GM13977 (cell line): Measurements from ENCODE around the gene N4BP2L1.

Source experiments
- DNase-seq: peaks from one replicate; pipeline ENCODE4 v3.0.0; 2012; ENCODE audit warnings: low spot score
- in situ Hi-C: fragments of 300-500 bp; cut with MboI; formaldehyde crosslinking; loops from one replicate; pipeline ENCODE4 v1.12.0; 2022; ENCODE audit warnings: low sequenced_read_pairs, low pct_unique_long_range_greater_than_20kb, mixed read lengths, inconsistent platforms; ENCODE audit not compliant: unreplicated experiment
- TF ChIP-seq, protein P1 (sequence below): IDR thresholded peaks from 2 replicates; pipeline ENCODE4 v1.5.1; 2012; ENCODE audit warnings: mild to moderate bottlenecking, control low read depth; ENCODE audit not compliant: insufficient read depth; ENCODE audit errors: extremely low read depth, missing control alignments

Gene N4BP2L1

GRCh38 chr13:32471187-32471922, 43.4 kb upstream of the N4BP2L1 start:
- TF ChIP-seq, protein P1, sequence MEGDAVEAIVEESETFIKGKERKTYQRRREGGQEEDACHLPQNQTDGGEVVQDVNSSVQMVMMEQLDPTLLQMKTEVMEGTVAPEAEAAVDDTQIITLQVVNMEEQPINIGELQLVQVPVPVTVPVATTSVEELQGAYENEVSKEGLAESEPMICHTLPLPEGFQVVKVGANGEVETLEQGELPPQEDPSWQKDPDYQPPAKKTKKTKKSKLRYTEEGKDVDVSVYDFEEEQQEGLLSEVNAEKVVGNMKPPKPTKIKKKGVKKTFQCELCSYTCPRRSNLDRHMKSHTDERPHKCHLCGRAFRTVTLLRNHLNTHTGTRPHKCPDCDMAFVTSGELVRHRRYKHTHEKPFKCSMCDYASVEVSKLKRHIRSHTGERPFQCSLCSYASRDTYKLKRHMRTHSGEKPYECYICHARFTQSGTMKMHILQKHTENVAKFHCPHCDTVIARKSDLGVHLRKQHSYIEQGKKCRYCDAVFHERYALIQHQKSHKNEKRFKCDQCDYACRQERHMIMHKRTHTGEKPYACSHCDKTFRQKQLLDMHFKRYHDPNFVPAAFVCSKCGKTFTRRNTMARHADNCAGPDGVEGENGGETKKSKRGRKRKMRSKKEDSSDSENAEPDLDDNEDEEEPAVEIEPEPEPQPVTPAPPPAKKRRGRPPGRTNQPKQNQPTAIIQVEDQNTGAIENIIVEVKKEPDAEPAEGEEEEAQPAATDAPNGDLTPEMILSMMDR, result no peak
- in situ Hi-C loops, result no loop called here
- no peak for DNase-seq

GRCh38 chr13:32468502-32469142, 40.7 kb upstream of the N4BP2L1 start:
- TF ChIP-seq, protein P1, result no peak
- DNase-seq, result no peak
- in situ Hi-C loops, result no loop called here

GRCh38 chr13:32456591-32456990, 28.7 kb upstream of the N4BP2L1 start:
- in situ Hi-C loops, result no loop called here
- no peak for DNase-seq
- TF ChIP-seq, protein P1, result no peak

DNA sequence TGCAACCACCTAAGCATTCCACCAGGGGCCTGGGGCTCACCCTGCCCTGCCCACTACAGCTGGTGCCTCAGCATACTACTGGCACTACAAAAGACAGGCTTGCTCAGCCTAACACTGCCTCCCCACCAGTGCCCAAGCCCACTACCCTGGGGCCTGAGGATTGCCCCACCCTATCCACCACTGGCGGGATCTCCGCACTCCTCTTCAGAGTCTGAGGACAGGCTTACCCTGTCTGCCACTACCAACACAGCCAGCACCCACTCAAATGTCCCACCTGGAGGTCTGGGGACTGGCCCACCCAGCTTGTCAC, 27.6 kb upstream of the N4BP2L1 start:
- TF ChIP-seq, protein P1, result no peak
- no peak for DNase-seq

DNA sequence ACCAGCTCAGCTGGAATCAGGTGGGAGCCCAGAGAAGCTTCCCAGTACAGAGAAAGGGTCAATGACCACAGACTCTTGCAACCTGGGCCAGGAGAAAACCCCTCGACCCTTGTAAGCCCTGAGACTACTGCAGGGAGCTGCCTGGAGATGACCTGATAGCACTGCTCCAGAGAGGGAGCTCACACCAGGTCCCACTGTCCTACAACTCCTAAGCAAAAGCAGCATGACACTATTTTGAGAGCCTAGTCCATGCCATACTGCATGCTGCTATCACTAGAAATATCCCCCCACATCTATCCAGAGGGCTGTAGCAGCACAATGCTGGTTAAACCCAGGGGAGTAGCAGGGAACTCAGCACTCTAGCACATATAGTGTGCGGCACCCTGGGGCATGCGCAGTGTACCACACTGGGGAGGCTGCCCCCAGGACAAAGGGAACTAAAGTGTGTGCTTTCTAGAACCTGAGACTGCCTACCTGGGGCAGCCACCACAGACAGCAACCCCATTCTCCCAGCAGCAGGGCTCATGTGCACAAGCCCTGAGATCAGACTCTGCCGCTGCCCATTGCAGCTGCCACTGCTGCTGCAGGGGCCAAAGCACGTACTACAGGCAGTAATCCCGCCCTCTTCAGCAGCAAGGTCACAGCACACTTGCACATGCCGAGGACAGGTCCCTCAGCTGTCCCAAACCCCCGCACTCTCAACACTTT, 27.1 kb upstream of the N4BP2L1 start:
- no peak for DNase-seq
- in situ Hi-C loops, result no loop called here
- TF ChIP-seq, protein P1, result no peak

More for the DNA sequence above, 27.6 kb upstream of the N4BP2L1 start:
- in situ Hi-C loops, result no loop called here

- in situ Hi-C loops, result no loop called here
- TF ChIP-seq, protein P1, result no peak
- DNase-seq, result no peak
These were observed 26.1 kb upstream of the N4BP2L1 start for GRCh38 chr13:32453981-32454380.
